Hindlimb muscle (tissue), 1 donor: ENCODE measurements around the gene PDE3B. TPM values are rescaled to one million over a fixed set of nuclear protein-coding genes. Genes with fewer than 3 reads are reported as not detected.

Source experiments
- DNase-seq: peaks from one replicate; pipeline ENCODE4 v3.0.0-alpha.2; 2013
- polyA plus RNA-seq: library from polyadenylated mRNA; unstranded; fragments of 120-200 nt; gene quantifications from one replicate; pipeline ENCODE4 v1.2.1, GENCODE V29; 2013; ENCODE audit not compliant: insufficient read length

PDE3B gene
- polyA plus RNA-seq, 1 donor: 1.6 TPM

GRCh38 chr11:14892036-14892556 is 248.5 kb downstream of the PDE3B start, which contains the start of gene CYP2R1:
TSS of gene CYP2R1 (minus strand) at chr11:14892231. CDS start at chr11:14892205, 26 bp downstream.
- peak; percentile 92 for DNase-seq

- DNase-seq: no peak
Observed at GRCh38 chr11:14892577-14892976, 249.0 kb downstream of the PDE3B start.

- DNase-seq: no peak
Observed at GRCh38 chr11:14894657-14895598, 251.3 kb downstream of the PDE3B start.

- no peak for DNase-seq
Observed at GRCh38 chr11:14898355-14898754, 254.8 kb downstream of the PDE3B start.

- DNase-seq: no peak
Observed at GRCh38 chr11:14898906-14899305, 255.3 kb downstream of the PDE3B start.

- no peak for DNase-seq
Observed at GRCh38 chr11:14902650-14903350, 259.2 kb downstream of the PDE3B start.

- peak; percentile 82 for DNase-seq
Observed at GRCh38 chr11:14904745-14905103, 261.1 kb downstream of the PDE3B start.

- DNase-seq: peak; percentile 33
Observed at GRCh38 chr11:14905104-14906033, 261.8 kb downstream of the PDE3B start.

- no peak for DNase-seq
Observed at GRCh38 chr11:14906578-14906977, 263.0 kb downstream of the PDE3B start.

GRCh38 chr11:14906993-14907392 is 263.4 kb downstream of the PDE3B start:
- no peak for DNase-seq

GRCh38 chr11:14907411-14908213 is 264.0 kb downstream of the PDE3B start:
- peak; percentile 38 for DNase-seq

- no peak for DNase-seq
Observed at GRCh38 chr11:14908214-14908880, 264.7 kb downstream of the PDE3B start.

- no peak for DNase-seq
Observed at GRCh38 chr11:14914536-14914935, 270.9 kb downstream of the PDE3B start.

GRCh38 chr11:14916403-14916802 is 272.8 kb downstream of the PDE3B start:
- no peak for DNase-seq

Other genes starting within 250 kb of the PDE3B start
- 75.5 TPM for gene COPB1, start 144.0 kb upstream of the PDE3B start, polyA plus RNA-seq
- 101 TPM for gene PSMA1, start 123.4 kb upstream of the PDE3B start, polyA plus RNA-seq
- gene CYP2R1, start 248.4 kb downstream of the PDE3B start, polyA plus RNA-seq: 11.4 TPM